Progenitor cell of endocrine pancreas (in vitro differentiated cells): ENCODE data around the gene ICAM5. TPM values are rescaled to one million over a fixed set of nuclear protein-coding genes. Genes with fewer than 3 reads are reported as not detected.
A peak's percentile ranks its signal among the peaks of the same experiment; 100 is the strongest.
"Not testable (repeated sequence)": the region's sequence is repeated elsewhere in the genome, so short reads cannot be mapped to it uniquely, and the experiment has no call there.

ENCODE experiments used
- DNase-seq: peaks from one replicate; pipeline ENCODE4 v3.0.0; 2021; ENCODE audit warnings: low spot score; ENCODE audit not compliant: unreplicated experiment
- H3K27ac Mint-ChIP-seq: 2 replicates; pipeline ENCODE4 v1.8.0; 2021; ENCODE audit warnings: mild to moderate bottlenecking, moderate library complexity, mixed read lengths
- H3K27me3 Mint-ChIP-seq: 2 replicates; pipeline ENCODE4 v1.8.0; 2021; ENCODE audit warnings: mixed read lengths
- H3K36me3 Mint-ChIP-seq: 2 replicates; pipeline ENCODE4 v1.8.0; 2022; ENCODE audit warnings: mixed read lengths; ENCODE audit not compliant: insufficient read depth
- H3K4me1 Mint-ChIP-seq: 2 replicates; pipeline ENCODE4 v1.8.0; 2021; ENCODE audit warnings: low read depth, mixed read lengths
- H3K4me3 Mint-ChIP-seq: 2 replicates; pipeline ENCODE4 v1.8.0; 2021; ENCODE audit warnings: low read depth, mild to moderate bottlenecking, moderate library complexity, mixed read lengths
- H3K9me3 Mint-ChIP-seq: 2 replicates; pipeline ENCODE4 v1.8.0; 2021; ENCODE audit warnings: low read depth, mixed read lengths
- CTCF ChIP-seq: fragments of 200-600 bp; sonication (generic); IDR thresholded peaks from one replicate; pipeline ENCODE4 v1.5.0; 2021; ENCODE audit warnings: antibody characterized with exemption, mild to moderate bottlenecking; ENCODE audit not compliant: unreplicated experiment
- long read RNA-seq: library from polyadenylated mRNA; unstranded; transcript quantifications from one replicate; pipeline ENCODE4 v2.0.0, GENCODE V29; 2020
- total RNA-seq: library from RNA; stranded (reverse); gene quantifications from 2 replicates; pipeline ENCODE4 v1.2.1, GENCODE V29; 2021

The ICAM5 gene
- not detected in 2 replicates for total RNA-seq
- long read RNA-seq: 0 reads

GRCh38 chr19:10289836-10290356 is at the start of gene ICAM5:
Gene ICAM5, plus strand, starts transcription at chr19:10289952. Its CDS starts 92 bp downstream, at chr19:10290044.
- Mint-ChIP-seq H3K4me1 (peaks cover 7% of the 10 kb centered on the region), H3K27me3 (peaks cover 96% of the 10 kb centered on the region), H3K27ac (no peak within 1 kb of the TSS), H3K9me3 (no peaks in the 10 kb centered on the region), H3K4me3 (peak within 1 kb of the TSS; percentile 52), H3K36me3 (no peaks in the 10 kb centered on the region)
- DNase-seq: no peak
- TF ChIP-seq CTCF: no peak

- H3K36me3 Mint-ChIP-seq, DNase-seq, H3K9me3 Mint-ChIP-seq, H3K4me3 Mint-ChIP-seq, H3K27ac Mint-ChIP-seq, H3K27me3 Mint-ChIP-seq, H3K4me1 Mint-ChIP-seq: not testable (repeated sequence)
These were observed 47.8 kb upstream of the ICAM5 start for GRCh38 chr19:10241826-10242449.

- Mint-ChIP-seq H3K36me3 (no peaks in the 10 kb centered on the region), H3K9me3 (no peaks in the 10 kb centered on the region), H3K27ac (no peak overlapping the region)
These were observed 46.1 kb upstream of the ICAM5 start for GRCh38 chr19:10243606-10244005.

GRCh38 chr19:10245189-10245939 is 44.4 kb upstream of the ICAM5 start:
- DNase-seq: no peak
- H3K27ac Mint-ChIP-seq: no peak overlapping the region
- no peak for TF ChIP-seq CTCF
- H3K9me3 Mint-ChIP-seq: no peaks in the 10 kb centered on the region
- no peaks in the 10 kb centered on the region for H3K36me3 Mint-ChIP-seq
- no peaks in the 10 kb centered on the region for H3K4me1 Mint-ChIP-seq
- no peak overlapping the region for H3K4me3 Mint-ChIP-seq
- no peaks in the 10 kb centered on the region for H3K27me3 Mint-ChIP-seq

More at GRCh38 chr19:10243606-10244005, 46.1 kb upstream of the ICAM5 start:
- DNase-seq: no peak
- Mint-ChIP-seq H3K4me1 (peaks cover 2% of the 10 kb centered on the region), H3K4me3 (no peak overlapping the region), H3K27me3 (no peaks in the 10 kb centered on the region)
- no peak for TF ChIP-seq CTCF

- H3K9me3 Mint-ChIP-seq: no peaks in the 10 kb centered on the region
- no peaks in the 10 kb centered on the region for H3K4me1 Mint-ChIP-seq
- no peak overlapping the region for H3K4me3 Mint-ChIP-seq
- H3K27ac Mint-ChIP-seq: no peak overlapping the region
- DNase-seq: no peak
- no peaks in the 10 kb centered on the region for H3K27me3 Mint-ChIP-seq
- TF ChIP-seq CTCF: no peak
- no peaks in the 10 kb centered on the region for H3K36me3 Mint-ChIP-seq
These were observed 43.2 kb upstream of the ICAM5 start for GRCh38 chr19:10246511-10246910.
